Endothelial cell of umbilical vein (primary cell): Measurements from ENCODE around the gene NKD1. TPM values are rescaled to one million over a fixed set of nuclear protein-coding genes. Genes with fewer than 3 reads are reported as not detected.

Experiments
- BruUV-seq: library from RNA; stranded (reverse); fragments of 400-500 nt; replicated peaks from 2 replicates; lab custom pipeline; 2021; lab: Mats Ljungman, UMichigan
- CTCF ChIA-PET: fragments of 300-600, 350-600 bp; sonication (Branson Sonifier 250); formaldehyde crosslinking; loops from one replicate; lab custom pipeline; 2021; ENCODE audit warnings: antibody characterized with exemption, inconsistent platforms; lab: Charles Lee
- POLR2A ChIA-PET: fragments of 300-600, 350-600 bp; sonication (Branson Sonifier 250); formaldehyde crosslinking; loops from one replicate; lab custom pipeline; 2021; ENCODE audit warnings: antibody characterized with exemption, inconsistent platforms; lab: Charles Lee
- DNase-seq: peaks from one replicate; pipeline ENCODE4 v3.0.0-alpha.2; 2011; ENCODE audit warnings: low read depth, low spot score
- FAIRE-seq: peaks from 2 replicates; lab custom pipeline; 2011; peaks lifted over from hg19 to GRCh38; lab: Jason Lieb, UNC
- H2AFZ ChIP-seq: 2 replicates; pipeline ENCODE4 v1.6.0; 2012; ENCODE audit warnings: low read depth, low read length, control low read depth, inconsistent platforms
- H3K27ac ChIP-seq: 2 replicates; pipeline ENCODE4 v1.5.1; 2011; ENCODE audit warnings: low read depth, mild to moderate bottlenecking, control low read depth, low read length, moderate library complexity; ENCODE audit not compliant: insufficient read depth
- H3K27me3 ChIP-seq, 2 experiments: 2 replicates each; pipeline versions ENCODE4 v1.6.0 to v1.6.1; 2011; ENCODE audit warnings: low read length in 2 of 2, mixed read lengths in 1 of 2; ENCODE audit not compliant: control insufficient read depth in 2 of 2, insufficient read depth in 2 of 2
- H3K36me3 ChIP-seq, 2 experiments: 2 replicates in 1 of 2; 3 replicates in 1 of 2; pipeline ENCODE4 v1.5.1; 2011; ENCODE audit warnings: low read length in 2 of 2, mild to moderate bottlenecking in 1 of 2, moderate library complexity in 1 of 2; ENCODE audit not compliant: control insufficient read depth in 2 of 2, insufficient read depth in 2 of 2; ENCODE audit errors: extremely low read depth in 1 of 2
- H3K4me1 ChIP-seq: 3 replicates; pipeline ENCODE4 v1.5.1; 2011; ENCODE audit warnings: mild to moderate bottlenecking, low read length; ENCODE audit not compliant: control insufficient read depth, insufficient read depth; ENCODE audit errors: extremely low read depth
- H3K4me2 ChIP-seq: 2 replicates; pipeline ENCODE4 v1.6.1; 2011; ENCODE audit warnings: low read length, control low read depth, mixed read lengths; ENCODE audit not compliant: insufficient read depth
- H3K4me3 ChIP-seq, 3 experiments: fragments of 200-600 bp in 1 of 3; sonication (generic), shearing (Covaris generic) in 1 of 3; replicated peaks in 1 of 3; 2 replicates each; pipeline ENCODE4 v1.5.1; 2011 to 2016; ENCODE audit warnings: control low read depth in 3 of 3, low read length in 3 of 3, mild to moderate bottlenecking in 2 of 3, inconsistent platforms in 1 of 3, low read depth in 1 of 3, moderate library complexity in 1 of 3; ENCODE audit not compliant: insufficient read depth in 1 of 3
- H3K79me2 ChIP-seq: 2 replicates; pipeline ENCODE4 v1.6.0; 2012; ENCODE audit warnings: low read length, inconsistent platforms; ENCODE audit not compliant: control insufficient read depth, insufficient read depth
- H3K9ac ChIP-seq: replicated peaks from 2 replicates; pipeline ENCODE3; 2011; ENCODE audit warnings: low read length, control low read depth; ENCODE audit not compliant: insufficient read depth; ENCODE audit errors: extremely low read depth
- H3K9me1 ChIP-seq: replicated peaks from 3 replicates; pipeline ENCODE4 v1.6.0; 2011; ENCODE audit warnings: mild to moderate bottlenecking, low read length; ENCODE audit not compliant: control insufficient read depth, insufficient read depth; ENCODE audit errors: extremely low read depth
- H3K9me3 ChIP-seq: replicated peaks from 2 replicates; pipeline ENCODE4 v1.5.1; 2012; ENCODE audit warnings: low read length, inconsistent platforms; ENCODE audit not compliant: control insufficient read depth, insufficient read depth
- H4K20me1 ChIP-seq: replicated peaks from 2 replicates; pipeline ENCODE3; 2011; ENCODE audit warnings: mild to moderate bottlenecking, low read length; ENCODE audit not compliant: control insufficient read depth, insufficient read depth; ENCODE audit errors: extremely low read depth
- CTCF ChIP-seq, 2 donors: IDR thresholded peaks; 1 replicate in 1 of 2; 2 replicates in 1 of 2; pipeline ENCODE4 v1.5.1; 2011; ENCODE audit warnings: low read length in 2 of 2, mild to moderate bottlenecking in 2 of 2, moderate library complexity in 2 of 2, control low read depth in 1 of 2, inconsistent platforms in 1 of 2, low read depth in 1 of 2; ENCODE audit not compliant: insufficient read depth in 1 of 2; ENCODE audit errors: extremely low read depth in 1 of 2
- EZH2 ChIP-seq: IDR thresholded peaks from 2 replicates; pipeline ENCODE4 v1.6.1; 2012; ENCODE audit warnings: borderline replicate concordance, low read depth, mild to moderate bottlenecking, moderate library complexity, low read length, inconsistent platforms; ENCODE audit not compliant: severe bottlenecking
- FOS ChIP-seq: IDR thresholded peaks from 2 replicates; pipeline ENCODE4 v1.6.1; 2011; ENCODE audit warnings: mild to moderate bottlenecking, low read length, moderate library complexity, borderline replicate concordance; ENCODE audit not compliant: insufficient read depth
- GATA2 ChIP-seq: IDR thresholded peaks from 2 replicates; pipeline ENCODE4 v1.7.0; 2011; ENCODE audit warnings: low read depth, mild to moderate bottlenecking, moderate library complexity, mixed read lengths, low read length; ENCODE audit not compliant: insufficient read length, insufficient read depth
- JUN ChIP-seq: IDR thresholded peaks from 2 replicates; pipeline ENCODE4 v1.6.1; 2011; ENCODE audit warnings: borderline replicate concordance, low read depth; ENCODE audit not compliant: insufficient read length, insufficient read depth
- MAX ChIP-seq: IDR thresholded peaks from 2 replicates; pipeline ENCODE4 v1.6.1; 2011; ENCODE audit not compliant: insufficient read depth, insufficient read length
- MYC ChIP-seq: IDR thresholded peaks from one replicate; pipeline ENCODE4 v1.6.1; 2011; ENCODE audit warnings: mild to moderate bottlenecking, low read depth, low read length
- POLR2A ChIP-seq: IDR thresholded peaks from 2 replicates; pipeline ENCODE4 v1.6.1; 2012; ENCODE audit warnings: low read depth, mild to moderate bottlenecking, control low read depth, low read length
- POLR2AphosphoS5 ChIP-seq: IDR thresholded peaks from 2 replicates; pipeline ENCODE4 v1.6.1; 2012; ENCODE audit warnings: low read depth, mild to moderate bottlenecking, control low read depth, low read length, moderate library complexity; ENCODE audit not compliant: insufficient read depth
- dilution Hi-C: fragments of 300-500 bp; cut with MboI; formaldehyde crosslinking; loops from one replicate; pipeline ENCODE4 v1.15.0; 2019; ENCODE audit warnings: low sequenced_read_pairs; ENCODE audit not compliant: extremely low pct_ligation_motif_present
- intact Hi-C: fragments of 100-400 bp; cut with micrococcal nuclease; formaldehyde crosslinking; loops from one replicate; pipeline ENCODE4 v1.10.0; 2022
- polyA plus RNA-seq, 4 experiments: library from polyadenylated mRNA; depleted of rRNA in 3 of 4; stranded (reverse) in 3 of 4; unstranded in 1 of 4; fragments of >200 nt; gene quantifications; 2 replicates each; pipeline versions ENCODE4 v1.2.1 to v1.2.3, GENCODE V29; 2011 to 2012; ENCODE audit warnings: missing spikeins in 1 of 4
- total RNA-seq: library from RNA; stranded (reverse); gene quantifications from 2 replicates; pipeline ENCODE4 v1.2.3, GENCODE V29; 2021

NKD1 gene
- total and polyA plus RNA-seq, 2 donors (not counting 3 experiments of a cell fraction or from before 2014, with no cell fraction given), result not detected

GRCh38 chr16:50499254-50499653 is 48.9 kb upstream of the NKD1 start:
- TF ChIP-seq EZH2 (no peak), MYC (no peak), FOS (no peak), MAX (no peak), CTCF (IDR thresholded peaks at IDR 0.05; ENCODE audit: extremely low read depth in 1 of 2, insufficient read depth in 1 of 2, low read depth in 1 of 2, low read length in 2 of 2) (no peak), GATA2 (no peak), JUN (no peak), POLR2A (no peak), POLR2AphosphoS5 (no peak)
- no peak for DNase-seq
- H3K4me3 ChIP-seq, result no peak overlapping the region
- H3K4me2 ChIP-seq, result no peak overlapping the region
- ChIA-PET CTCF (no interaction called here), POLR2A (no interaction called here)
- dilution Hi-C loops (no loop called here), intact Hi-C loops (no loop called here)
- H2AFZ ChIP-seq, result no peak overlapping the region
- no peaks in the 10 kb centered on the region for H3K9me3 ChIP-seq
- H3K9ac ChIP-seq, result no peak overlapping the region
- no TSS peak for BruUV-seq
- no peak overlapping the region for H3K27ac ChIP-seq
- no peaks in the 10 kb centered on the region for H3K79me2 ChIP-seq
- no peaks in the 10 kb centered on the region for H3K36me3 ChIP-seq
- no peaks in the 10 kb centered on the region for H3K9me1 ChIP-seq
- H3K27me3 ChIP-seq, result no peaks in the 10 kb centered on the region
- H3K4me1 ChIP-seq, result no peaks in the 10 kb centered on the region
- FAIRE-seq, result no peak
- no peaks in the 10 kb centered on the region for H4K20me1 ChIP-seq
